OCI-LY7 (cell line): ENCODE data around the gene RRBP1. TPM values are rescaled to one million over a fixed set of nuclear protein-coding genes. Genes with fewer than 3 reads are reported as not detected.

Experiments used
- BruUV-seq: library from RNA; stranded (reverse); fragments of 400-500 nt; replicated peaks from 2 replicates; lab custom pipeline; 2021; lab: Mats Ljungman, UMichigan
- CTCF ChIA-PET: fragments of 300-600 bp; sonication (Branson Sonifier 250); formaldehyde crosslinking; loops from one replicate; lab custom pipeline; 2022; ENCODE audit warnings: antibody characterized with exemption; ENCODE audit not compliant: unreplicated experiment; lab: Charles Lee
- POLR2A ChIA-PET: fragments of 300-600 bp; sonication (Branson Sonifier 250); formaldehyde crosslinking; loops from one replicate; lab custom pipeline; 2022; ENCODE audit warnings: antibody characterized with exemption; lab: Charles Lee
- DNase-seq: peaks from one replicate; pipeline ENCODE4 v3.0.0-alpha.2; 2015; ENCODE audit warnings: low spot score
- H2AFZ ChIP-seq: fragments of 200-600 bp; sonication (generic), shearing (Covaris generic); 2 replicates; pipeline ENCODE4 v1.6.1; 2014; ENCODE audit warnings: mild to moderate bottlenecking, antibody characterized with exemption, low read length, moderate library complexity
- H3K27ac ChIP-seq: fragments of 200-600 bp; sonication (generic); 2 replicates; pipeline ENCODE4 v1.5.1; 2014; ENCODE audit warnings: mixed run types, low read depth, mild to moderate bottlenecking, moderate library complexity, low read length, inconsistent platforms; ENCODE audit not compliant: poor library complexity, severe bottlenecking
- H3K36me3 ChIP-seq: fragments of 200-600 bp; sonication (generic); 2 replicates; pipeline ENCODE4 v1.6.1; 2014; ENCODE audit warnings: mild to moderate bottlenecking, antibody characterized with exemption, low read length, moderate library complexity, mixed read lengths; ENCODE audit not compliant: insufficient read depth
- H3K4me1 ChIP-seq: fragments of 200-600 bp; sonication (generic); 2 replicates; pipeline ENCODE4 v1.5.1; 2014; ENCODE audit warnings: mild to moderate bottlenecking, low read length; ENCODE audit not compliant: insufficient read depth, poor library complexity, severe bottlenecking
- H3K4me2 ChIP-seq: fragments of 200-600 bp; sonication (generic); 2 replicates; pipeline ENCODE4 v1.6.1; 2014; ENCODE audit warnings: mild to moderate bottlenecking, low read length
- H3K4me3 ChIP-seq: fragments of 200-600 bp; sonication (generic); 2 replicates; pipeline ENCODE4 v1.5.1; 2014; ENCODE audit warnings: mild to moderate bottlenecking, low read depth, low read length; ENCODE audit not compliant: poor library complexity, severe bottlenecking
- H3K79me2 ChIP-seq: fragments of 200-600 bp; sonication (generic); 2 replicates; pipeline ENCODE4 v1.6.1; 2016; ENCODE audit warnings: low read depth, mild to moderate bottlenecking, low read length, moderate library complexity, mixed read lengths; ENCODE audit not compliant: insufficient read depth
- H3K9me2 ChIP-seq: fragments of 200-600 bp; sonication (generic); 2 replicates; pipeline ENCODE4 v1.6.1; 2016; ENCODE audit warnings: mild to moderate bottlenecking, low read length, mixed read lengths; ENCODE audit not compliant: insufficient read depth
- H3K9me3 ChIP-seq: fragments of 200-600 bp; sonication (generic); 2 replicates; pipeline ENCODE4 v1.6.1; 2014; ENCODE audit warnings: mild to moderate bottlenecking, mixed run types, low read length, mixed read lengths
- H4K20me1 ChIP-seq: fragments of 200-600 bp; sonication (generic); 2 replicates; pipeline ENCODE4 v1.6.1; 2014; ENCODE audit warnings: mild to moderate bottlenecking, antibody characterized with exemption, low read length, moderate library complexity, mixed read lengths; ENCODE audit not compliant: insufficient read depth
- CTCF ChIP-seq: fragments of 200-600 bp; sonication (generic); conservative IDR thresholded peaks from 2 replicates; pipeline ENCODE4 v1.5.1; 2014; ENCODE audit warnings: mild to moderate bottlenecking, antibody characterized with exemption, low read length, moderate library complexity, mixed read lengths
- EZH2phosphoT487 ChIP-seq: fragments of 200-600 bp; sonication (generic); IDR thresholded peaks from 2 replicates; pipeline ENCODE4 v1.6.1; 2018; ENCODE audit warnings: low read depth, borderline replicate concordance, mild to moderate bottlenecking, mixed run types, antibody characterized with exemption, low read length, moderate library complexity, mixed read lengths
- intact Hi-C: fragments of 100-400 bp; cut with micrococcal nuclease; formaldehyde crosslinking; loops from one replicate; pipeline ENCODE4 v1.10.0; 2022; ENCODE audit not compliant: unreplicated experiment
- total RNA-seq, 2 experiments: library from RNA; depleted of rRNA in 1 of 2; stranded (reverse); fragments of >200 nt in 1 of 2; shearing (Covaris generic) in 1 of 2; gene quantifications; 2 replicates each; pipeline ENCODE4 v1.2.3, GENCODE V29; 2014 to 2022

The RRBP1 gene
- total RNA-seq, 2 experiments from 2014 or later = 13.6 to 46.3 TPM

- TF ChIP-seq EZH2phosphoT487 = no peak
- no peak for TF ChIP-seq CTCF
- Histone ChIP-seq H3K36me3 (no peaks in the 10 kb centered on the region), H2AFZ (no peak overlapping the region), H3K4me3 (no peak overlapping the region), H3K79me2 (peaks cover 17% of the 10 kb centered on the region; the same call in 1 of the 2 replicates), H3K9me3 (no peaks in the 10 kb centered on the region), H3K4me1 (peaks cover 13% of the 10 kb centered on the region), H3K9me2 (no peaks in the 10 kb centered on the region), H4K20me1 (no peaks in the 10 kb centered on the region), H3K4me2 (no peak overlapping the region), H3K27ac (no peak overlapping the region)
- peak; percentile 7 for DNase-seq
- ChIA-PET POLR2A (no interaction called here), CTCF (no interaction called here)
- no TSS peak for BruUV-seq
- intact Hi-C loops = no loop called here
These were observed 113.8 kb downstream of the RRBP1 start for GRCh38 chr20:17568045-17568788.

GRCh38 chr20:17566345-17566744 is 115.7 kb downstream of the RRBP1 start:
- TF ChIP-seq CTCF (no peak), EZH2phosphoT487 (no peak)
- intact Hi-C loops = no loop called here
- no peak overlapping the region for H3K4me2 ChIP-seq
- no peak overlapping the region for H3K4me3 ChIP-seq
- POLR2A ChIA-PET = no interaction called here
- H3K36me3 ChIP-seq = no peaks in the 10 kb centered on the region
- no TSS peak for BruUV-seq
- H3K9me2 ChIP-seq = no peaks in the 10 kb centered on the region
- peaks cover 8% of the 10 kb centered on the region; the same call in 1 of the 2 replicates for H3K79me2 ChIP-seq
- H2AFZ ChIP-seq = no peak overlapping the region
- H3K27ac ChIP-seq = no peak overlapping the region
- H4K20me1 ChIP-seq = no peaks in the 10 kb centered on the region
- H3K9me3 ChIP-seq = no peaks in the 10 kb centered on the region
- H3K4me1 ChIP-seq = no peaks in the 10 kb centered on the region
- CTCF ChIA-PET = no interaction called here
- no peak for DNase-seq
